ENCODE measurements around the gene SGO1.

The SGO1 gene

DNA sequence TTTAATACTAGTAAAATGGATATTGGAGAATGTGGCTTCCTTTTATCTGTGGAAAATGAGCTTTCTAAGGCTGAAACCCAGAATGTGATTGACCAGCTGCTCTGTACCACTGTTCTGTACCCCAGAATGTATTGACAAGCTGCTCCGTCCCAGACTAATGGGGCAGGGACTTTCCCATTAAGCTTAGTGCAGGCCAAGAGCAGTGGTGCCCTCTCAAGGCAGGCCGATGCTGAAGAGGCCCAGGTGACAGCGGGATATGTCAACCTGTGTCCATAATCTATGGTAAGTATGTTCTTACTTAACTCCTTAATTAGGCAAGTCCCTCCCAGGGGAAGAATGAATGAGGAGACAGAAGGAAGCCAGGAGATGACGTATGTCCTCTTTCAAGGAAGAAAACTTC is 31.1 kb downstream of the SGO1 start:
- no peak for DNase-seq (ENCODE audit: low spot score)

- DNase-seq (ENCODE audit: low spot score): no peak
Measured at GRCh38 chr3:20154078-20154477, 31.9 kb downstream of the SGO1 start.

DNA sequence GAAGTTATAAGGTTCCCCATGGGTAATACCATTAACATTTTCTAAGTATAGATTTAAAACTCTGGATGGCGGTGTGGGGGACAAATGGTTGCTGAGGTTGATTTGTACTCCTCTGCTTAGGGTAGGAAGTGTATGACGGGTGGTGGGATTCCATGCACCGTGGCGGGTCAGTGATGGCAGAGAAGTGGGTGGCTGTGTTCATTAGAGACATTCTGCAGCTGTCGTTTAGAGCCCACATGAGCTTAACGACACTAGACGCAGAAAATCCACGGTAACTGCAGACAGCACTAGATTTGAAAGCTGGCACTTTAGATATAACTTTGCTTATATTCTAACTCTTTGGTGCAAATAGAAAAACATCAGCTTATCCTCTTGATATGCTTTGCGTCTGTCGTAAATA is 37.5 kb downstream of the SGO1 start:
- DNase-seq (ENCODE audit: low spot score): no peak

GRCh38 chr3:20147361-20147760 is 38.6 kb downstream of the SGO1 start:
- DNase-seq (ENCODE audit: low spot score): no peak

DNA sequence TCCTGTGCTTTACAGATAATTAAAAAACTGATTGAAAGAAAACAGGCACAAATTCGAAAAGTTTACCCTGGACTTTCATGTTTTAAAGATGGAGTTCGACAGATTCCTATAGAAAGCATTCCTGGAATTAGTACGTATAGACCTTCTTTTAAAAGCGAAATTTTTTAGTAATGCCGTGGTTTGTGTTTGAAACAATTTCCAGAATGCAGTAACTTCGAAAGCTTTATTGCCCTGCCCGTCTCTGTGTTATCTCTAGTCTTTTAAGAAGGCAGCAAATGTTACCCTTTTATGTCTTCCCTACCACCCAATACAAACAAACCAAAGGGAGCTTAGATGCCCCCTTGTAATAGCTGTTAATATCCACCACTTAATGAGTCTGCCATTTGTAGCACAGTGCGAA is 39.7 kb downstream of the SGO1 start:
- DNase-seq (ENCODE audit: low spot score): no peak

GRCh38 chr3:20145874-20146273 is 40.1 kb downstream of the SGO1 start:
- DNase-seq (ENCODE audit: low spot score): no peak

GRCh38 chr3:20143519-20143918 is 42.5 kb downstream of the SGO1 start:
- DNase-seq (ENCODE audit: low spot score): no peak

DNA sequence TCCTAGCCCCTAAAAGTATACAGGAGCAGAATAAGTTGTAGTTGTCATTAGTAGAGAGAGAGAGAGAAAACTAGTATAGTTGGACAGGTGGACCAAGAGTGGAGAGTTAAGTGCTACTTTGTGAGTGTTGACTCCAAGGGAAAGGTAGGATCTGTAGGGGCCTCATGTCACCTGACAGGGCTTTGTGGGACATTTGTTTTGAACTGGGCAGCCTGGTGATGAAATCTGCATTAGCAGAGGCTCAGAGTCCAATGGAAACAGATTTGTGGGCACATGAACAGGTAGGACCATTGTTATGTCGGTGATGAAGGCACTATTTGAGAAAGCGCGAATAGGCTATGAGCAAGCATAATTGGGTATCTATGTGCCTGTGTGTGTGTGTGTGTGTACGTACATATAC is 43.5 kb downstream of the SGO1 start:
- DNase-seq (ENCODE audit: low spot score): no peak

- DNase-seq (ENCODE audit: low spot score): peak; percentile 83
Measured at GRCh38 chr3:20141851-20142250, 44.2 kb downstream of the SGO1 start.

- no peak for DNase-seq (ENCODE audit: low spot score)
Measured at GRCh38 chr3:20141316-20141715, 44.7 kb downstream of the SGO1 start.

- no peak for DNase-seq (ENCODE audit: low spot score)
Measured at GRCh38 chr3:20140881-20141280, 45.1 kb downstream of the SGO1 start.

DNA sequence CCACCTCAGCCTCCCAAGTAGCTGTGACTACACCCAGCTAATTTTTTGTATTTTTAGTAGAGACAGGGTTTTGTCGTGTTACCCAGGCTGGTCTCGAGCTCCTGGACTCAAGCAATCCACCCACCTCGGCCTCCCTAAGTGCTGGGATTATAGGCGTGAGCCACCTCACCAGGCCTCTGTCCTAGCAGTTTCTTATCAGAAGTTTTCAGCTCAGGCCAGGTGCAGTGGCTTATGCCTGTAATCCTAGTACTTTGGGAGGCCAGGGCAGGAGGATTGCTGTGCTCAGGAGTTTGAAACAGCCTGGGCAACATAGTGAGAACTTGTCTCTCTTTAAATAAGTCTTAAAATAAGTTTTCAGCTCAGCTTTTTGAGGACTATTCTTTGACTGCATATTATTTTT is 48.4 kb downstream of the SGO1 start:
- DNase-seq (ENCODE audit: low spot score): no peak

- DNase-seq (ENCODE audit: low spot score): no peak
Measured at GRCh38 chr3:20136231-20136630, 49.8 kb downstream of the SGO1 start.

DNA sequence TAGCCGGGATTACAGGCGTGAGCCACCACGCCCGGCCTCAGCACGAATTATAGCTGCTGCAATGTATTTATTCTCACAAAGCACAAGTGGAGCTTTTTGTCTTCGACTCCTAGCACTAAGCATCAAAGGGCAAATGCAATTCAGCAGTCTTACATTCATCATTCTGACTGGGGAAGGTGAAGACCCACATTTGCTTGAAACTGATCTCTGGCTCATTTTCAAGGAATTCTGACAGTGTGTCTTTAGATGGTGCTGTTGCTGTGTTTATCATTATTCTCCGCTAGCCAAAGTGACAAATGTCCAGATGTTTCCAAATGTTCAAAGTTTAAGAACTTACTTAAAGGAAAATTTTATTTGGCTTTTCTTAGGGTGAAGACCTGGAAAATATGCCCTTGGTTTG is 55.9 kb downstream of the SGO1 start:
- DNase-seq (ENCODE audit: low spot score): no peak

DNA sequence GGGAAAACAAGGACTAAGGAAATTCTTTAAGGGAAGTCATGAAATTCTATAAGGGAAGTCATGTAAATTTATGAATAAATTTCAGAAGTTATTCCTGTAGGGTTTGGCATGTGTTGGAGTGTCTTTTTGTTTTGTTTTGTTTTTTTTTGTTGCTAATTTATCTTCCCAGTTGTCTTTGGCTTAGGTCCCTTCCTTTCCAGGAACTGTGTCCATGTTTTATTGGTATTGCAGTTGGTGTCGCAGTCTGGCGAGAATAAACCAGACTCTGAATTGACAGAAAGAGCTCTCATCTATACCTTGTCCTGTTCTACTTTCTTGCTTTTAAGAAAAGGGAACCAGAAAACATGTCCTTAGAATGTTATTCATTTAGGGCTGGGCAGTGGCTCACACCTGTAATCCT is 57.6 kb downstream of the SGO1 start:
- no peak for DNase-seq (ENCODE audit: low spot score)

DNA sequence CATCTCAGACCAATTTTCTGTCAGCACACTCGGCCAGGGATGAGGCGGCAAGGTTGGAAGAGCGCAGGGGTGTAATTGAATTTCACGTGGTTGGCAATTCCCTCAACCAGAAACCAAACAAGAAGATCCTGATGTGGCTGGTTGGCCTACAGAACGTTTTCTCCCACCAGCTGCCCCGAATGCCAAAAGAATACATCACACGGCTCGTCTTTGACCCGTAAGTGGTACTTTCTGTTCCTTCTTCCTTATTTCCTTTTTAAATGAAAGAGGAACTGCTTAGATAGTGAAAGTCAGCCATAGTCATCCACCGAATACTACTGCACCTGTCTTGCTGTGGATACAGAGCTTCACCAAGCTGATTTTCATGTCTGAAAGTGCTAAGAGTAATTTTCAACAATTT is 60.1 kb downstream of the SGO1 start:
- DNase-seq (ENCODE audit: low spot score): no peak

- no peak for DNase-seq (ENCODE audit: low spot score)
Measured at GRCh38 chr3:20125289-20125688, 60.7 kb downstream of the SGO1 start.

DNA sequence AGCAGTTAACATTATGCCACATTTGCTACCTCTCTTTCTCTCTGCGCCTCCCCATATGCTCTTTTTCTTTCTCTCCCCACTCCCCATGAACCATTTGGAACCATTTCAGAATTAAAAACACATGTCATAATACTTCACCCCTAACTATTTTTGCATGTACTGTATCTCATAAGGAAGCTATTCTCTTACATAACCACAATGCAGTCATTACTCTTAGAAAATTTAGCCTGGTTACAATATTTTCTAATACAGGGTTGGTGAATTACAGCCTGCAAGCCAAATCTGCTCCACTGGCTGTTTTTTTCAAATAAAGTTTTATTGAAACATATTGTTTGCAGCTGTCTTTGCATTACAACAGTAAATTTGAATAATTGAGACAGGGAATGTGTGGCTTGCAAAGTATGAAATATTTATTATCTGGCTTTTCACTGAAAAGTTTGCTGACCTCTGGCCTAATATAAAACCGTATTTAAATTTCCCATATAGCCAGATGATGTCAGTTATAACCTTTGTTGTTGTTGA is 62.8 kb downstream of the SGO1 start:
- no peak for DNase-seq (ENCODE audit: low spot score)

- DNase-seq (ENCODE audit: low spot score): no peak
Measured at GRCh38 chr3:20121088-20121487, 64.9 kb downstream of the SGO1 start.
